ENCODE data around the gene CCR2.

DNA sequence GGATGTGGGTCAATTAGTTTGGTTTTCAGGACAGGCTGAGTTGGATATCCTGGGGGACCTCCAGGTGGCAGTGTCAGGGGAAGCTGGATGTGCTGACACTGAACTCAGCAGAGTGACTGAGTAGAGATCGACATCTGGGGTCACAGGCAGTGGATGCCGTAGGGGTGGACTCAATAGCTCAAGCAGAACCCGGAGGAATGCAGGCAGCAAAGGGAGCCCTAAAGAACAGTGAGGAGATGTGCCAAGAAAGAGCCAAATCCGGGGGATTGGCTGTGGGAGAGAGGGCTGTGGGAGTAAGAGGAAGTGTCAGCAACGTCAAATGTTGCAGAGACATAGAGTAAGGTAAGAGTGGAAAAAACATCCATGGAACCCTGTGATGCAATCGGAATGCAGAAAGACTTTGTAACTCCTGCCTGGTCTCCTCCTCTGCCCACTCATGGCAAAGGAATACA lies 41.3 kb downstream of the CCR2 start:
- TF ChIP-seq EZH2phosphoT487 (IDR thresholded peaks at IDR 0.05; ENCODE audit: borderline replicate concordance), result no peak
- TF ChIP-seq, protein P1, sequence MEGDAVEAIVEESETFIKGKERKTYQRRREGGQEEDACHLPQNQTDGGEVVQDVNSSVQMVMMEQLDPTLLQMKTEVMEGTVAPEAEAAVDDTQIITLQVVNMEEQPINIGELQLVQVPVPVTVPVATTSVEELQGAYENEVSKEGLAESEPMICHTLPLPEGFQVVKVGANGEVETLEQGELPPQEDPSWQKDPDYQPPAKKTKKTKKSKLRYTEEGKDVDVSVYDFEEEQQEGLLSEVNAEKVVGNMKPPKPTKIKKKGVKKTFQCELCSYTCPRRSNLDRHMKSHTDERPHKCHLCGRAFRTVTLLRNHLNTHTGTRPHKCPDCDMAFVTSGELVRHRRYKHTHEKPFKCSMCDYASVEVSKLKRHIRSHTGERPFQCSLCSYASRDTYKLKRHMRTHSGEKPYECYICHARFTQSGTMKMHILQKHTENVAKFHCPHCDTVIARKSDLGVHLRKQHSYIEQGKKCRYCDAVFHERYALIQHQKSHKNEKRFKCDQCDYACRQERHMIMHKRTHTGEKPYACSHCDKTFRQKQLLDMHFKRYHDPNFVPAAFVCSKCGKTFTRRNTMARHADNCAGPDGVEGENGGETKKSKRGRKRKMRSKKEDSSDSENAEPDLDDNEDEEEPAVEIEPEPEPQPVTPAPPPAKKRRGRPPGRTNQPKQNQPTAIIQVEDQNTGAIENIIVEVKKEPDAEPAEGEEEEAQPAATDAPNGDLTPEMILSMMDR (conservative IDR thresholded peaks at IDR 0.05; ENCODE audit: low read length), result peak; percentile 43
